HG03103 (cell line): Measurements from ENCODE around the gene NBEAL1.
"Not testable (repeated sequence)": the region's sequence is repeated elsewhere in the genome, so short reads cannot be mapped to it uniquely, and the experiment has no call there.

Experiments
- ATAC-seq: cut with Tn5 transposase; IDR thresholded peaks from one replicate; pipeline ENCODE4 v1.9.1; 2021; ENCODE audit warnings: low read depth; ENCODE audit not compliant: unreplicated experiment

The NBEAL1 gene

DNA sequence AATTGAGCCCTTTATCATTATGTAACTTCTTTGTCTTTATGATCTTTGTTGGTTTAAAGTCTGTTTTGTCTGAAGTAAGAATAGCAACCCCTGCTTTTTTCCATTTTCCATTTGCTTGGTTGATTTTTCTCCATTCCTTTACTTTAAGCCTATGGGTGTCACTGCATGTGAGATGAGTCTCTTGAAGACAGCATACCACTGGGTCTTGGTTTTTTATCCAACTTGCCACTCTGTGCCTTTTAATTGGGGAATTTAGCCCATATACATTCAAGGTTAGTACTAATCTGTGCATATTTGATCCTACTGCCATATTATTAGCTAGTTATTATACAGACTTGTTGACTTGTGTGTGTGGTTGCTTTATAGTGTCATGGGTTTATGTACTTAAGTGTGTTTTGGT is 89.6 kb downstream of the NBEAL1 start:
- no peak for ATAC-seq

DNA sequence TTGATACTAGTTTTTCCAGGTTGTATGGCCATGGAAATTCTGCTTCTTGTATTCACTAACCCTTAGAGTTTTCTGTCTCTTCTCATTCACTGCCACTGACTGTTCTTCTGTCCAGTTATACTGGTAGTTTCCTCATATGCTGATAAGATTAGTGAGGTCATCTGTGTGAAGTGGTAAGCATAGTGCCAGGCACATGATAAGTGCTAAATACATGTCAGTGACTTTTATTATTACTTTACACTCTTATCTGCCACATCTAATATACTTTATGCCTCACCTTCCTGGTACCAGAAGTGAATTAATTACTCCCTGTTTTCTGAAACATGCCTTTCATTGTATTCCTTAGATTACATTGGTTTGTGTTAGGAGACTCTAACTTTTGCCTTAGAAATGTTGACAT is 91.3 kb downstream of the NBEAL1 start:
- ATAC-seq: no peak

DNA sequence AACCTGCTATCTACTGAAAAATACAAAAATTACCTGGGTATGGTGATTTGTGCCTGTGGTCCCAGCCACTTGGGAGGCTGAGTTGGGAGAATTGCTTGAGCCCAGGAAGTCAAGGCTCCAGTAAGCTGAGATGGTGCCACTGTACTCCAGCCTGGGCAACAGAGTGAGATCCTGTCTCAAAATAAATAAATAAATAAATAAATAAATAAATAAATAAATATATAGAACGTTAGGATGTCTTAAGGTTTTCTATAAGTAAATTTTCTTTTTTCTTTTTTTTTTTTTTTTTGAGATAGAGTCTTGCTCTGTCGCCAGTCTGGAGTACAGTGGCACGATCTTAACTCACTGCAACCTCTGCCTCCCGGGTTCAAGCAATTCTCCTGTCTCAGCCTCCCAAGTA is 95.8 kb downstream of the NBEAL1 start:
- ATAC-seq: not testable (repeated sequence)

DNA sequence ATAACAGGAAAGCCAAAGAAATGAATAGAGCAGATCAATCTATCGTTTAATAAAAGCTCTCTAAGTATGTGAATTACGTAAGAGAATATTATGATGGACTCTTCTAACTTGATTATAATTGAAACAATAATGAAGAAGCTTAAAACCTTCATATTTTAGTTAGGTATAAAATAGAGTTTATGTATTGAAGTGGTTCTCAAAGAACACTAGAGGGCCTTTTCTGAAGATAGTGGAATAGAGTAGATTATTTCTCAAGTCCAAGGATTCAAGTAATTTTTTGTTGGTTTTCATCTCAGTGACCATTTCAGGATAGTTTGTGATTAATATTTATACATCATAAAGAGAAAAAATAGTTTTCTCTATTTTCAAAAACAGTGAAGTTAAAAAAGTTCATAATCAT is 97.7 kb downstream of the NBEAL1 start:
- ATAC-seq: no peak

DNA sequence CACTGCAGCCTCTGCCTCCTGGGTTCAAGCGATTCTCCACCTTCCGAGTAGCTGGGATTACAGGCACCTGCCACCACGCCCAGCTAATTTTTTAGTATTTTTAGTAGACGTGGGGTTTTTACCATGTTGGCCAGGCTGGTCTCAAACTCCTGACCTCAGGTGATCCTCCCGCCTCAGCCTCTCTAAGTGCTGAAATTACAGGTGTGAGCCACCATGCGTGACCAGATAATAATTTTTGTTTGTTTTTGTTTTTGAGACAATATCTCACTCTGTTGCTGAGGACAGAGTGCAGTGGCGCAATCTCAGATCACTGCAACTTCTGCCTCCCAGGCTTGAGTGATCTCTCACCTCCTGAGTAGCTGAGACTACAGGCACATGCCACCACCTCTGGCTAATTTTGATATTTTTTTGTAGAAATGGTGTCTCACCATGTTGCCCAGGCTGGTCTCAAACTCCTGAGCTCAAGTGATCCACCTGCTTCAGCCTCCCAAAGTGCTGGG is 100.6 kb downstream of the NBEAL1 start:
- ATAC-seq: not testable (repeated sequence)

DNA sequence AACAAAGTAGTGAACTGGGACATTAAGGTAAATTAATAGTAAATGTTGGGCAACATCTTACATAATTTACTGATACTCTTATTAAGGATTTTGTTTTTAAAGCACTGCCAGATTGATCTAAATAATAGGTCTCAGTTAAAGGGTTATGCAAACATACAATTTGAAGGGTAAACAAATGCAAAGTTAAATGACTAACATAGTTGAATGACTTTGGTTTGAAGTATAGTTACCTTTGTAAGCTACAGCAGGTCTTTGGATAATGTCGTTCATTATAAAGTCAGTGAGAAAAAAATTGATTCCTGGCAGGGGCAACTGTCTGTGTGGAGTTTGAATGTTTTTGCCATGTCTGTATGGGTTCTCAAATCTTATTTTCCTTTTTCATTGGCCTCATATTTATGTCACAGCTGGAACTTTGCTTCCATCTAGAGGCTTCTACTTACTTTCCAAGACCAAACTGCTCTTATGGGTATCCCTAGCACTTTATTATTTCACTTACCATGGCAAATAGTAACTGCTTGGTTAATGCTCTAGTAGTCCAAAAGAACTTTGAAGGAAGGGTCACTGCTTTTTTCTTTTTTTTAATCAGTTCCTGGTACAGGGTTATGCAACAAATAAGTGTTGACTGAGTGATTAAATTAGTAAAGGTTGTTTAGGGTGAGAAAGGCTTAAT is 107.8 kb downstream of the NBEAL1 start:
- no peak for ATAC-seq

DNA sequence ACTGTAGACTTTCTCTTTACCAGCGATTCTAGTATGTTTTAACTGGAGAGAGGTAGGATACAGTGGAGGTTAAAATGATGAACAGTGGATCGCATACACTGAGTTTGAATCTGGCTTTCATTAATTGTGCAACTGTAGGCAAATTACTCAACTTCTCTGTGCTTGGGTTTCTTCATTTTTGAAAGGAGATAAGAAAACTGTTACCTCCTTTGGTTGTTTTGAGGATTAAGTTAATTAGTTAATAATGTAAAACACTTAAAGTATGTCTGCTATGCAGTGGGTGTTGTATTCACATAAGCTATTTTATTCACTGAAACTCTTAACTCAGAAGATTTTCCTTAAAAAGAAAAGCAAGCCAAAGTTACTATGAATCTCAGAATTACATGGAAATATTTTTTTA is 112.3 kb downstream of the NBEAL1 start:
- no peak for ATAC-seq

DNA sequence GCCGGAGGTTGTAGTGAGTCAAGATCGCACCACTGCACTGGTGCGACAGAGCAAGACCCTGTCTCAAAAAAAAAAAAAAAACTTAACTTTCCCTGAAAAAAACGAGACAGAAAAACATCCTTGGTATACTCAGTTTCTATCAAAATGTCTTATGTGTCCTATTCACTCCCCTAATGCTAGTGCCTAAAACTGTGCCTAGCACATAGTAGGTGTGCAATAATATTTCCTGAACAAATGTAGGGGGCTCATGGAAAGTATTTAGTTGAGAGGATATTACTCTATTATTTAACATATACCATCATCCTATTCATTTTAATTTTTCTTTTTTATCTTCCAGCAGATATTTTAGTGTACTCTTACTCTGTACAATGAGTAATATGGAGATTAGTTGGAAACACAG is 120.4 kb downstream of the NBEAL1 start:
- ATAC-seq: no peak

DNA sequence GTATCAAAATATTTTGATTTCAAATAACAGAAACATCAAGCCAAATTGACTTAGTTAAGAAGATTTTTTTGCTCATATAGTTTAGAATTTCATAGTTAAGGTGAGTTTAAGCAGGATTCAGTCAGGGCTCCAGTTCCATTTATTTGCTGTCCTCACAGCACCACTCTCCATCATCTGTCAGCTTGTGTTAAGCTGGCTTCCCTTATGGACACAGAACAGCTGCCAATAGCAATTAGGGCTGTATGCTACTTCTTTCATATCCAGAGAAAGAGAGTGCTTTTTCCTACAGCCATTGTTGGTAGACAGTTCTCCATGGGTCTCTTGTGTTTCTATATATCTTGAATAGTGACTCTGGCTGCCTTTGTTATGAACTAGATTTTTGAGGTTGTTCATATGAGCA is 128.7 kb downstream of the NBEAL1 start:
- no peak for ATAC-seq

DNA sequence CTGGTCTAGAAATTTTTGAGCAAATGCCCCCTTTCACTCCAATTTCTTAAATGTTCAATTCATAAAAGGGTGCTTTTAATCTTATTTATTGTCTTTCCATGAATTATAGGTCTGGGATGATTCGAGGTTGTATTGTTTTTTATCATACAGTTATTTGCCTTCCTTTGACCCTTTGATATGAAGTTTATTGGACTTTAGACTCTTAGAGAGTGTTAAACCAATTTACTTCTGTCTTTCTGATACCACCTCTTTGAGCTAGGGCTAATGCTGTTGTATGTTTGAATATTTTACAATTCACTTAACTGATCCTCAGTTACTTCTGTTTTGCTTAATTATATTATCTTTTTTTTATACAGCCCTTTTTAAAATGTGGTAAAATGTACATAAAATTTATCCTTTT is 134.5 kb downstream of the NBEAL1 start:
- no peak for ATAC-seq

DNA sequence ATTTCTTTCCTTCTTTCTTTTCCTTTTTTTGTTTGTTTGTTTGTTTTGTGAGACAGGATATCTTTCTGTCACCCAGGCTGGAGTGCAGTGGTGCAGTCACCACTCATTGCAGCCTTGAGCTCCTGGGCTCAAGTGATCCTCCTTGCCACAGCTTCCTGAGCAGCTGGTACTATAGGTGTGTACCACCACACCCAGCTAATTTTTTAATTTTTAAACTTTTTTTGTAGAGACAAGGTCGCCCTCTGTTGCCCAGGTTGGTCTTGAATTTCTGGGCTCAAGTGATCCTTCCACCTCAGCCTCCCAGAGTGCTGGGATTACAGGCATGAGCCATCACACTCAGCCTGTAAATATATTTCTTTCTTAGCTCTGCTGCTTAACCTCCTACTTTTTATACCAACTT is 140.7 kb downstream of the NBEAL1 start:
- no peak for ATAC-seq

DNA sequence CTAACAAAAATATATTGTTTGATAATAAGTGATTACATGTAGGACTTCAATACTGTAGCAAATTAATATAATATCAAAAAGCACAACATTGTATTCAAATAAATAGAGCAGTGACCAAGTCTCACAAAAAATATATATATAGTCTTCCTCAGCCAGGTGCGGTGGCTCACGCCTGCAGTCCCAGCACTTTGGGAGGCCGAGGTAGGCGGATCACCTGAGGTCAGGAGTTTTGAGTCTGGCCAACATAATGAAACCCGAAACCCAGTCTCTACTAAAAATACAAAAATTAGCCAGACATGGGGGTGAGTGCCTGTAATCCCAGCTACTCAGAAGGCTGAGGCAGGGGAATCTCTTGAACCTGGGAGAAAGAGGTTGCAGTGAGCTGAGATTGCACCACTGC is 148.0 kb downstream of the NBEAL1 start:
- not testable (repeated sequence) for ATAC-seq

DNA sequence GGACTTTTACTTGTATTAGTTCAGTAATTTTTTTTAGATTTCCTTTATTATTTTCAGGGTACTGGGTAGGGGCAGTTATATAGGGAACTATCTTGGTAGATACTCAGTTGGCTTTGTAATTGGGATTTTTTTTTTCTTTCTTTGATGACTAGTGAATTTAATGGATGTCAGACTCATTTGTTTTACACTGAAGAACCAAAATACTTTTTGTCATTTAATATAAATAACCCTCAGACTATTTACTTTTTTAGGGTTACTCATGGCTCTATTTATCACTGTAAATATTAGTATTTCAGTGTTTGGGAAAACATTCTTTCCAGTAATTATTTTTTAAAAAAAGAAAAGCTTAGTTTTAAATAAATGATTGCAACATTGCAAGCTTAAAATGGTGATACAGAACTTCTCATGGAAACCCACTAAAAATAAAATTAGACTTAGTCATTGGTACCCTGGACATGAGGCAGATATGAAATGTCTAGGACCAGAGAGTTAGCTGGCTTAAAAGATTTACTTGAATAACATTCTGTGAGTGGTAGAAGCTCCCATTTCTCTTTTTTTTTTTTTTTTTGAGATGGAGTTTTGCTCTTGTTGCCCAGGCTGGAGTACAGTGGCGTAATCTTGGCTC is 149.7 kb downstream of the NBEAL1 start:
- ATAC-seq: no peak

DNA sequence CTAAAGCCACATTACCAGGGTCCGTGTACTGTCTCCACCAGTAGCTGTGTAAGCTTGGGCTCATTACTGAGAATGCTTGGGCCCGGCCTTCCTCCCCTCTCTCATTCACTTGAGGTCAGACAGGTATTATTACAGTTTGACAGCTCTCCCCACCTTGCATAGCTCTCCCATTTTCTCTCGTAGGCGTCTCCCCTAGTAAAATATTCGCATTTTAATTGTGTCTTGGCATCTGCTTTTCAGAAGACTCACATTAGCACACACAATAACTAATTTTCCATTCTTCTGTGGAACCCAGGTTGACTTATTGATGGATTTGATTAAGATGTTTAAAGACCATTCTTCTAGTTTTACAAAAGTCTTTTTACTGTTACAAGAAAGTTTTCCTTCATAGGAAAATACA is 153.1 kb downstream of the NBEAL1 start:
- no peak for ATAC-seq

DNA sequence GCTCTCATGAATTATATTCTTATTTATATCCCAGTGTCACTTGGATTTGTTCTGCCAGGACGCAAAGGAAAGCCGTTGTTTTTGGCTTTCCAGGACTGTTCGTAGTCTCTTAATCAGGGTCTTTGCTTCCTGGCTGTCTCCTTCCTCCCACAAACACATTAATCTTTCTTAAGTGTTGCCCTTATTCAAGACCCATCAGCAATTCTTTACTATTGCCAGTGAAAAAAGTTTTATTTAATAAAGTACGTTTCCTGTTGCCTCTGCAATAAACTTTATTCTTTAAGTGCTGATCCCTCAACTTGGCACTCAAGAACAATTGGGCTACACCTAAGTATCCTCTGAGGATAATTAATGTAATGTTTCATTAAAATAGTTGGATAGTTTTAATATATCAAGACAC is 155.8 kb downstream of the NBEAL1 start:
- no peak for ATAC-seq

DNA sequence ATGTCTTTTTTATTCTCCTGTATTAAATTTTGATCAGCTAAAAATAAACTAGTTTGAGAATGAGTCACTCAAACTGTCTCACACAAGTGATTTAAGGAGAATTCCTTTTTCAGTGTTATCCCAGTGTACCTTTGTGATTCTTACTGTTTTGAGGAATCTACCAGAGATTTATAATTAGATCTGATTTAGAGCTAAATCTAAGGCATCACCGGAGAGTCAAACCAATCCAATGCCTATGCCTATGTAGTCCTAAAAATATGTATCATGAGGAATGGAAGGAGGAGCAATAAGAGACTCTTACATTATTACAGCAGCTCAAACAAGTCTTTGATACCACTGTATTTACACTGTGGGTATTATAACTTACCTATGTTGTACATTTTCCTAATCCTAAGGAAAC is 160.7 kb downstream of the NBEAL1 start:
- no peak for ATAC-seq

DNA sequence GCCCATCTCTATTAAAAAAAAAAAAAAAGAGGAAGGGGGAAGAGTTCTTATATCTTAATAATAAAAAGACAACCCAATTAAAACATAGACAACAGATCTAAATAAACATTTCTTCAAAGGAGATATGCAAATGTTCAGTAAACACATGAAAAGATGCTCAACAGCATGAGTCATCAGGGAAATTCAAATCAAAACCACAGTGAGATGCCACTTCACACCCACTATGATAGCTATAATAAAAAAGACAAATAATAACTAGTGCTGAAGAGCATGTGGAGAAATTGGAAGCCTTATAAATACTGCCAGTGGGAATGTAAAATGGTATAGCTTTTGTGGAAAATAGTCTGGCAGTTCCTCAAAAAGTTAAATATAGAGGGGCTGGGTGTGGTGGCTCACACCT is 162.7 kb downstream of the NBEAL1 start:
- ATAC-seq: no peak

DNA sequence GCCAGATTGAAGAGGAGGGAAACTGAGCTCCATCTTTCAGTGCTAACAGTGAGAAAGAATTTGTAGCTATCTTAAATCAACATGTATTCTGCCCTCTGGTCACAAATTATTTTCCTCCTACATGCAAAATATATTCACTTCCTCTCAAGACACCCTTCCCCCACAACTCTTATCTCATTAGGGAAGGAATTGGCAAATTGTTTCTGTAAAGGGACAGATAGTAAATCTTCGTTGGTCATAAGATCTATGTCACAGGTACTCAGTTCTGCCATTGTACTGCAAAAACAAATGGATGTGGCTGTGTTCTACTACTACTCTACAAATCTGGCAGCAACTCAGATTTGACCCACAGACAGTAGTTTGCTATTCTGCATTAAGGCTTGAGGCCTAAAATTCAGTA is 171.2 kb downstream of the NBEAL1 start:
- no peak for ATAC-seq

DNA sequence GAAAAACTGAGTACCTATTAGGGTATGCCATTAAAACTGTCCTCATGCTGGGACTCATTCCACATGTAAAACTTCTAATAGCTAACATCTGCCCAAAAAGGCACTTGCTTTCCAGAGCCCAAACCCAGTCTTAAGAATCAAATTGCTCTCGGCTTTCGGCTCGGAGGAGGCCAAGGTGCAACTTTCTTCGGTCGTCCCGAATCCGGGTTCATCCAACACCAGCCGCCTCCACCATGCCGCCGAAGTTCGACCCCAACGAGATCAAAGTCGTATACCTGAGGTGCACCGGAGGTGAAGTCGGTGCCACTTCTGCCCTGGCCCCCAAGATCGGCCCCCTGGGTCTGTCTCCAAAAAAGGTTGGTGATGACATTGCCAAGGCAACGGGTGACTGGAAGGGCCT is 175.9 kb downstream of the NBEAL1 start:
- not testable (repeated sequence) for ATAC-seq

DNA sequence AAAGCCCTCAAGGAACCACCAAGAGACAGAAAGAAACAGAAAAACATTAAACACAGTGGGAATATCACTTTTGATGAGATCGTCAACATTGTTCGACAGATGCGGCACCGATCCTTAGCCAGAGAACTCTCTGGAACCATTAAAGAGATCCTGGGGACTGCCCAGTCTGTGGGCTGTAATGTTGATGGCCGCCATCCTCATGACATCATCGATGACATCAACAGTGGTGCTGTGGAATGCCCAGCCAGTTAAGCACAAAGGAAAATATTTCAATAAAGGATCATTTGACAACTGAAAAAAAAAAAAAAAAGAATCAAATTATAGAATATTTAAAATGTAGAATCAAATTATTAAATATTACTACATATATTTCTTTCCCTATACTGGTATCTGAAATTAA is 176.4 kb downstream of the NBEAL1 start:
- ATAC-seq: not testable (repeated sequence)

DNA sequence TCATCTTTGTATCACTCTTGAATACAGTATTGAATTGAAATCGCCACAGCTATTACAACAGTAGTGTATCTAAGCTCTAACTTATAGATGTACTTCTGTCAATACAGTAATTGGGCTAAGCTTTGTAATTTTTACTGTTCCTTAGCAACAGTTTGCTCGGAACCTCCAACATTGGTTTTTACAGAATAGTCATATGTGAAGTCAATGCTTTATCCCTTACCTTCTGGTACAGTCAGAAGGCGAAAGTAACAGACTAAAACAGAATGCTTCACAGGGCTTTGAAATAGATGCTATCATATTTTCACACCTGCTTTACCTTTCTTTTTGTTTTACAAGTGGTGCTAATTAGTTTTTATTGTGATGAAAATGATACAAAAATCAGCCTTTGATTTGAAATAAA is 177.3 kb downstream of the NBEAL1 start:
- ATAC-seq: no peak

DNA sequence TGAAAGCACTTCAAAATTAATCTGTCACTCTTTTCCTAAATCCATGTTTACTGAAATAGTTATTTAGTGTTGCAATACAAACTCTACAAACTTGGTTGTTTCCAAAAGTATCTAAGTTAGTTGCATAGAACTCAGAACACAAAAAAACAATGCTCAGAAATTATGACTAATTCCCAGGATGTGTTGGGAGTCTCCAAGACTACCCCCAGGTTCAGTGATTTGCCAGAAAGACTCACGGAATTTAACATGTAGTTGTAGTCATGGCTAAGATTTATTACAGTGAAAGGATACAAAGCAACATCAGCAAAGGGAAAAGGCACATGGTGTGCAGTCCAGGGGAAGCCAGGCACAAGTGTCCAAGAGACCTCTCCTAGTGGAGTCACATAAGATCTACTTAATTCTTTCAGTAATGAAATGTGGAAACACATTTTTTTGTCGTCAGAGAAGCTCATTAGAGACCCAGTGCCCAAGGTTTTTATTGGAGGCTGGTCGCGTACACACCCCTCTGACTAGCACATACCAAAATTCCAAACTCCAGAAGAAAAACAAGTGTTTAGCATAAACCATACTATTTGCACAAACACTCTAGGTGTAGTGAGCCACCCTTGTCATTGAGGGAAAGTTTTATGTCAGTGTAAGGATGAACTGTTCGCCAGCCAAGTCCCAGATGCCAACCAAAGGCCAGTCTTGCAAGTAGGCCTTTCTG is 180.8 kb downstream of the NBEAL1 start:
- no peak for ATAC-seq
